ENCODE measurements around the gene ZSCAN5A.

GRCh38 chr19:56319991-56320390, 5.4 kb upstream of the ZSCAN5A start:
- no peak for TF ChIP-seq CTCF (IDR thresholded peaks at IDR 0.05; ENCODE audit: low read depth, low read length)
- no peak for TF ChIP-seq MYC (IDR thresholded peaks at IDR 0.05; ENCODE audit: low read depth, low read length)
